ENCODE data around the gene ACSM3. TPM values are rescaled to one million over a fixed set of nuclear protein-coding genes. Genes with fewer than 3 reads are reported as not detected.

ACSM3 gene
- total RNA-seq, 3 donors from 2014 or later: 27.0 to 45.1 (median 42.2) TPM

DNA sequence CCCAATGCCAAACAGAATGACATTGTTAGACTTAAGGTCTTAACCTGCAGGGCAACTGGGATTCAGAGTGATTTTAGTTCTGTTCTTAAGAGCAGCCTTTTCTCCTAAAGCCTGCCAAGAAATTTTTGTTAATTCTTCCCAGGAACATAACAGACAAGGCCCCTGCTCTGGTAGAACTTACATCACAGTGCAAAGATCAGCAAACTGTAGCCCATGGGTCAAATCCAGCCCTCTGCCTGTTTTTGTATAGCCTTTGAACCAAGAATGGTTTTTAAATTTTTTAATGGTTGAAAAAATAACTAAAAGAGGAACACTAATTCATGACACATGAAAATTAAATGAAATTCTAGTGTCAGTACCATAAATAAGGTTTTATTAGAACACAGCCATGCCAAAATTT is 3.8 kb downstream of the ACSM3 start:
- DNase-seq (no peak), ATAC-seq (no peak)
- no peaks in the 10 kb centered on the region for H3K9me3 ChIP-seq
- peaks cover 7% of the 10 kb centered on the region for H3K4me1 ChIP-seq (ENCODE audit: low read depth)
- TF ChIP-seq, protein P1, sequence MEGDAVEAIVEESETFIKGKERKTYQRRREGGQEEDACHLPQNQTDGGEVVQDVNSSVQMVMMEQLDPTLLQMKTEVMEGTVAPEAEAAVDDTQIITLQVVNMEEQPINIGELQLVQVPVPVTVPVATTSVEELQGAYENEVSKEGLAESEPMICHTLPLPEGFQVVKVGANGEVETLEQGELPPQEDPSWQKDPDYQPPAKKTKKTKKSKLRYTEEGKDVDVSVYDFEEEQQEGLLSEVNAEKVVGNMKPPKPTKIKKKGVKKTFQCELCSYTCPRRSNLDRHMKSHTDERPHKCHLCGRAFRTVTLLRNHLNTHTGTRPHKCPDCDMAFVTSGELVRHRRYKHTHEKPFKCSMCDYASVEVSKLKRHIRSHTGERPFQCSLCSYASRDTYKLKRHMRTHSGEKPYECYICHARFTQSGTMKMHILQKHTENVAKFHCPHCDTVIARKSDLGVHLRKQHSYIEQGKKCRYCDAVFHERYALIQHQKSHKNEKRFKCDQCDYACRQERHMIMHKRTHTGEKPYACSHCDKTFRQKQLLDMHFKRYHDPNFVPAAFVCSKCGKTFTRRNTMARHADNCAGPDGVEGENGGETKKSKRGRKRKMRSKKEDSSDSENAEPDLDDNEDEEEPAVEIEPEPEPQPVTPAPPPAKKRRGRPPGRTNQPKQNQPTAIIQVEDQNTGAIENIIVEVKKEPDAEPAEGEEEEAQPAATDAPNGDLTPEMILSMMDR (IDR thresholded peaks at IDR 0.05): no peak
- intact Hi-C loops (cut with DNase I, micrococcal nuclease): no loop called here
- no peaks in the 10 kb centered on the region for H3K36me3 ChIP-seq (ENCODE audit: low read depth)
- H3K4me3 ChIP-seq: no peak overlapping the region

DNA sequence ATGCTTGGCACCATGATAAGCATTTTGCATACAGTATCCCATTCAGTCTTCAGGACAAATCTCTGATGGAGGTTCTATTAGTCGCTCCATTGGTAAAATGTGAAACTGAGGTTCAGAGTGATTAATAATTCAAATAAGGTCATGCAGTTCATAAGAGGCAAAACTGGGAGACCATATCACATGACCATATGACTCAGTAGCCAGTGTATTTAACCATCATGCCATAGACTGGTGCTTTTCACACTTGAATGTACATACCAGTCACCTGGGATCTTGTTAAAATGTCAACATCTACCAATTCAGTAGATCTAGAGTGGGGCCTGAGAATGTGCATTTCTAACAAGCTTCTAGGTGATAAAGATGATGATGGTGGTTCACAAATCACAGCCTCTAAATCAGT is 4.3 kb downstream of the ACSM3 start:
- no peak overlapping the region for H3K4me3 ChIP-seq
- no peaks in the 10 kb centered on the region for H3K9me3 ChIP-seq
- ATAC-seq (no peak), DNase-seq (no peak)
- peaks cover 2% of the 10 kb centered on the region for H3K4me1 ChIP-seq (ENCODE audit: low read depth)
- H3K36me3 ChIP-seq (ENCODE audit: low read depth): no peaks in the 10 kb centered on the region
- intact Hi-C loops (cut with DNase I, micrococcal nuclease): no loop called here
- TF ChIP-seq, protein P1 (IDR thresholded peaks at IDR 0.05): no peak

DNA sequence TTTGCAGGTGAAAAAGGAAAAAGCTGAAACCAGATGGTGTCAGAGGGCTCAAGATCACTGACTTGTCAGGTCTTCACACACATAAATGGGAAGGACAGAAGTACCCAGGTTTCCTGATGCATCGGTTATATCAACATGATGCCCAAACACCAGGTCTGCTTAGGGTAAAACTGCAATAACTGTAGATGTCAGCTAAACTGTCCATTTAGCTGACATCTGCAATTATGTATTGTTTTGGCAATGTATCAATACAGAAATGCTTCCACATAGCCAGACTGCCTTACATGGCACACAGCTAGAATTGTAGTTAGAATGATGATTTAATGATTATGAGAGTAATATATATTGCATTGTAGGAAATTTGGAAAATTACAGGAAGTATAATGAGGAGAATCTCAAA is 5.0 kb downstream of the ACSM3 start:
- H3K4me1 ChIP-seq (ENCODE audit: low read depth): no peaks in the 10 kb centered on the region
- intact Hi-C loops (cut with DNase I, micrococcal nuclease): no loop called here
- H3K36me3 ChIP-seq (ENCODE audit: low read depth): no peaks in the 10 kb centered on the region
- DNase-seq (no peak), ATAC-seq (no peak)
- TF ChIP-seq, protein P1 (IDR thresholded peaks at IDR 0.05): no peak
- H3K9me3 ChIP-seq: no peaks in the 10 kb centered on the region
- no peak overlapping the region for H3K4me3 ChIP-seq

DNA sequence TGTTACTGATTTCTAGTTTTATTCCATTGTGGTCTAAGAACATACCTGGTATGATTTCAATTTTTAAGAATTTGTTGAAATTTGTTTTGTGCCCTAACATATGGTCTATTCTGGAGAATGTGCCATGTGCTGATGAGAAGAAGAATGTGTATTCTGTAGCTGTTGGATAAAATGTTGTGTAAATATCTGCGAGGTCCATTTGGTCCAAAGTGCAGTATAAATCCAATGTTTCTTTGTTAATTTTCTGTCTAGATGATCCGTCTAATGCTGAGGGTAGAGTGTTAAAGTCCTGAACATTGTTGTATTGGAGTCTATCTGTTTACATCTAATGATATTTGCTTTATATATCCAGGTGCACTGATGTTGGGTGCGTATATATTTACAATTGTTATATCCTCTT is 9.9 kb downstream of the ACSM3 start:
- no peak overlapping the region for H3K4me3 ChIP-seq
- H3K4me1 ChIP-seq (ENCODE audit: low read depth): no peaks in the 10 kb centered on the region
- H3K36me3 ChIP-seq (ENCODE audit: low read depth): no peaks in the 10 kb centered on the region
- intact Hi-C loops (cut with DNase I, micrococcal nuclease): no loop called here
- DNase-seq: no peak
- ATAC-seq: no peak
- no peaks in the 10 kb centered on the region for H3K9me3 ChIP-seq
- TF ChIP-seq, protein P1 (IDR thresholded peaks at IDR 0.05): no peak

DNA sequence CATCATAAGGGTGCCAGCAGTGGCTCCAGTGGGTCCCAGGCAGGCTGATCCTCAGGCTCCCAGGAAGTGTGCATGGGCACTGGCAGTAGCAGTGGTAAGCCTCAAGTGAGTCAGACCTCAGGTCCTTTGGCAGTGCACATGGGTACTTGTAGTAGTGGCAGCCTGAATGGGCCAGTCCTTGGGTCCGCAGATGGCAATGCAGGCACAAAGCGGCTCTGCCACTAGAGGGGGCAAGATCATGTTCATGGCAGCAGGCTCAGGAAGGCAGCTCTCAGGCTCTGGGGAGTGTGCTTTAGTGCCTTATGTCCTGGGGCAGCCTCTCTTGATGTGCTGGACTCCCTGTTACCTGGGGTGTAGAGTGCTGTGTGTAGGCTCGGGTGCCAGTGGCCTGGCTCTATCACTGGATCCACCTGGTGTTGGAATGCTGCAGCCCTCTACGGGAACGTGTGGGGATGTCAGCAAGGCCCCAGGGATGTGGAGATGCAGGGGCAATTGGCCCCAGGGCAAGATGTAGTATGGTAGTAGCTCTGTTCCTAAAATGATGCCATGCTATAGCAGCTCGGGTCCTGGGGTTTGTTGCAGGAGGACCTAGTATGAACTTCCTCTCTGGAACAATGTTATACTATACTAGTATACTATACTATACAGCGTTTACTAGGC is 11.0 kb downstream of the ACSM3 start:
- Histone ChIP-seq H3K9me3 (no peaks in the 10 kb centered on the region), H3K4me1 (ENCODE audit: low read depth) (no peaks in the 10 kb centered on the region), H3K4me3 (no peak overlapping the region), H3K36me3 (ENCODE audit: low read depth) (no peaks in the 10 kb centered on the region)
- TF ChIP-seq, protein P1 (IDR thresholded peaks at IDR 0.05): peak; percentile 53
- ATAC-seq (peak; percentile 96), DNase-seq (peak; percentile 57 to 88 (median 80))
- intact Hi-C loops (cut with DNase I, micrococcal nuclease): no loop called here

DNA sequence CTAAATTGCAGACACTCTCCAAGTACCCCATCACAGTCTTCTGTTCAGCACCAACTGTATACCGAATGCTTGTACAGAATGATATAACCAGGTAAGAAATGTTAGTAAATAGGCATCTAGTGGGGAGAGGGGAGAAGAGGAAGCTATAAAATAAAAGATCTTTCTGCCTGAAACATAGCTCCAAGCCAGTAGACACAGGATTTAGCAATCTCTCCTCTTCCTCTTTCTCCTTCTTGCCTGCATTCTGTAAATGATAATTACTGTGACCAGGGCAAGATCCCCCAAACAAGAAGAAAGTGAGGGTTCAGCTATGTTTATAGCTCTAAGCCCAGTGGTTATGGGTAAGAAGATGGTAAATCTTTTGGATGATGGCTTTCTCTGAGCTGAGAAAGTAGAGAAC is 17.9 kb downstream of the ACSM3 start:
- TF ChIP-seq, protein P1 (IDR thresholded peaks at IDR 0.05): no peak
- DNase-seq (no peak), ATAC-seq (no peak)
- intact Hi-C loops (cut with DNase I, micrococcal nuclease): no loop called here
- no peak overlapping the region for H3K4me3 ChIP-seq
- H3K9me3 ChIP-seq: no peaks in the 10 kb centered on the region
- H3K36me3 ChIP-seq (ENCODE audit: low read depth): no peaks in the 10 kb centered on the region
- H3K4me1 ChIP-seq (ENCODE audit: low read depth): no peaks in the 10 kb centered on the region

All from mucosa of descending colon (tissue), 3 donors.